GM18498 (cell line): Measurements from ENCODE around the gene PIR.

Experiments
- ATAC-seq: cut with Tn5 transposase; IDR thresholded peaks from one replicate; pipeline ENCODE4 v1.9.1; 2021; ENCODE audit warnings: mild to moderate bottlenecking, moderate library complexity; ENCODE audit not compliant: unreplicated experiment

Gene PIR

DNA sequence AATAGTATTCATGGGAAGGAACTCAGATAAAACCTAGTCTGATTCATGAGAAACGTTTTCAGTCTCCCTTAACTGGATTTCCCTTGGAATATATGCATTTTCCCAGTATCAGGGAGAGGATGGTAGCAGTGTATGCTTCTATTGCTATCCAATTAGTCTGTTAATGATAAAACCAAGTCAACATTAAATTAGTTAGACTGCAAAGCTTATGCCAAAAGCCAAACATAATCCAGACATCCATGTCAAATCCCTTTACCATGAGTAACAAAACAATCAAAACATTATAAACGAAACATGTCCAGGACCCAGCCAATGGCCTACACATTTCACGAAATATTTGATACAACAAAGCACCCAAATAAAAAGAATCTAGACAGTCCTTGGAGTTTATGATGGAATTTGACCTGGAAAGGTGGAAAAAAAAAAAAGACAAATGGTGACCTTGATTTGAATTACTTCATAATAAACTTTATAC lies 74.4 kb downstream of the PIR start:
- no peak for ATAC-seq

GRCh38 chrX:15418041-15418706 lies 75.0 kb downstream of the PIR start:
- no peak for ATAC-seq

DNA sequence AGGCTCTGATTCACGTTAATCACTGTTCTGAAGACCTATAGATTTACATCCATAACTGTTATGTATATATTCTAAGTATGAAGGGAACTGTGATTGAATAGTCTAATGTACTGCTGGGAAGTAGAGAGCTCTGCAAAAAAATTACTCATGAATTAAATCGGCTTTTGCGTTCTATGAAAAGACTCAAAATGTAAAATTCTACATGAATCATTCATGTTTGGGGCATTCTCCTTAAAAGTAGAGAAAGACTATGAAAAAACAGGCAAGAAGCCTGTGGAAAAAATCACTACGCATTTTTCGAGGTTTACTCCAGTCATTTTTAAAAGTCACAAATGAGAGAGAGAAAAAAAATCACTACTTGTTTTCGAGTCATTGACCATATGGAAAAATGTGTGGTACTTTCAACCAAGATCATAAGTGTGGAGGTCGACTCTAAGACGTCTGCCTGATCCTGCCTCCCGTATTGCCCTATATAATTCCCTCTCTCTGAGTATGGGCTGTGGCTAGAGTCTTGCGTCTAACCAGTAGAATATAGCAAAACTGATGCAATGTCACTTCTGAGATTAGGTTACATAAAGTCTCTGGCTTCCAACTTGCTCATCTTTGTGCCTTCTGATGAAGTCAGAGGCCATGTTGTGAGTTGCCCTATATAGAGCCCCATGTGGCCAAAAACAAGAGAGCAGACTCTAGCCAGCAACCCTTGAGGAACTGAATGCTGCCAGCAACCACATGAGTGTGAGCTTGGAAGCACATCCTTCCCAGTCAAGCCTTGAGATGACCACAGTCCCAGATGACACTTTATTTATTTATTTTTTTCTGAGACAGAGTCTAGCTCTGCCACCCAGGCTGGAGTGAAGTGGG lies 76.8 kb downstream of the PIR start:
- ATAC-seq, result no peak

GRCh38 chrX:15413101-15413500 lies 80.0 kb downstream of the PIR start:
- no peak for ATAC-seq

GRCh38 chrX:15410947-15411346 lies 82.2 kb downstream of the PIR start:
- ATAC-seq, result no peak

- ATAC-seq, result no peak
Measured at GRCh38 chrX:15410430-15410829, 82.7 kb downstream of the PIR start.

DNA sequence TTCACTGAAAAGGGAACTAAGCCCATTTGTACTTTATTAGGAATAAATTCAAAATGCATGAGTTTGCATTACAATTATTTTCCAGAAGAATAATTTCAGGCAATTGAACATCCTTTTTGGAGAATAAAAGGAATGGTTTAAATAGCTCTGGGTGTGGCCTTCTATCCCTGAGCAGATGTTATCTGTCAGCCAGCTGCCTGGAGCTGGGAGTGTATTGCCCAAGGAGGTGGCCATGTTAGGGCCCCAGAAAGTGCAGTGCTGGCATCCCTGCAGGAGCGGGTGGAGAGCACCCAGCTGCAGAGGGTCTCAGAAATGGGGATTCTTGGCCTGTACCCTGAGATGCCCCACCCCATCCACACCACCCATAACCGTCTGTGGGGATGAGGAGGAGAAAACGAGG lies 87.3 kb downstream of the PIR start:
- ATAC-seq, result no peak

- ATAC-seq, result no peak
Measured at GRCh38 chrX:15404401-15405096, 88.6 kb downstream of the PIR start.

DNA sequence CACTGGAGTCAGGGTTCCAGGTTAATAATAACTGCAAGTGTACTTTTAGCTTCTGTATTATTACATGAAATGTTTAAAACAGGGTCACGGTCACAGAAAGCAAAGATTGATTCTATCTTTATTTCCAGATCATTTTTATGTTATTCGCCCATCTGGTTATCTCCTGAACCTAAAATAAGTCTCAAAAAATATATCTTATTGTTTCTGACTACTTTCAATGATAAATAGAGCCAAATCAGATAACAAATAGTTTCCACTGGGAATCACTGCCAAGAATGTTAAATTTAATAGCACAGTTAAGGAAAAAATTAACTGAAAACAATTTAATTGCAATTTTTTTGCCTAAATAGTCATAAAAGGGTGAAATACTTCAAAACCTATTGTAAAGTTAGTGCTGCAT lies 91.8 kb downstream of the PIR start:
- no peak for ATAC-seq

DNA sequence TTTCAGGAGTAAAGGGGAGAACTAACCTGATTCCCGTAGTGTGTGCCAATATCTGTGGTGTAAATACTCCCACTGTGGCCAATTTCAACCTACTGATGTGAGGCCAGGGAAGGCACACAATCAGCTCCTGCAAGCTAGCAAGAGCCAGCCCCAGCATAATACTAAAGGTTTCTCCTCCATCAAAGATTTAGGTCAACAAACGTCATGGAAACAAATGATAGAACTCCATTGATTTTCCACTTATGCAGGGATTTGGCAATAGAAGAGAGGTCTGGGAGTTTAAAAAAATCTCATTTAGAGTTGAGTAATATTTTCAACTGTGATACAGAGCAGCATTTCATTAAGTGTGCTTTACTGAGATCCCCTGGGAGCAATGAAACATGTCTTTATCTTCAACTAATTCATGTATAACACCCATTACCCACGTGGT lies 93.2 kb downstream of the PIR start:
- ATAC-seq, result no peak

- no peak for ATAC-seq
Measured at GRCh38 chrX:15398874-15399273, 94.3 kb downstream of the PIR start.

GRCh38 chrX:15395789-15396188 lies 97.3 kb downstream of the PIR start:
- no peak for ATAC-seq

GRCh38 chrX:15391850-15392249 lies 101.3 kb downstream of the PIR start:
- ATAC-seq, result no peak

- ATAC-seq, result no peak
Measured at GRCh38 chrX:15384304-15384703, 108.8 kb downstream of the PIR start, which contains the start of gene VEGFD. Gene VEGFD, minus strand, starts transcription at chrX:15384413. Its CDS starts 467 bp downstream, at chrX:15383946.

- ATAC-seq, result no peak
Measured at GRCh38 chrX:15382813-15383212, 110.3 kb downstream of the PIR start.

GRCh38 chrX:15376956-15377355 lies 116.2 kb downstream of the PIR start:
- no peak for ATAC-seq

DNA sequence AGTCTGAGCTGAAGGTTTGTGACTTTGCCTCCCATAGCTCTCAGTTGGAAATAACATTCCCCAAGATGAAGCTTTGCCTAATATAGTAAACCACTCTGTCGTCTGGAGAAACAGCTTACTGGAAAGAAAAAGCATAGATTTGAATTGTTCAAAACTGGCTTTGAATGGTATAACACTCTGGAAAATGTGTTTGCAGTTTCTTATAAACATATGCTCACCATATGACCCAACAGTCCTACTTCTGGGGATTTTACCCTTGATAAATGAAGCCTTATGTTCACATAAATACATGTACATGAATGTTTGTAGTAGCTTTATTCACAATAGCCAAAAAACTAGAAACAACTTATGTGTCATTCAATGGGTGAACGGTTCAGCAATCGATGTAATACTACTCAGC lies 119.2 kb downstream of the PIR start:
- no peak for ATAC-seq

GRCh38 chrX:15366506-15367352 lies 126.4 kb downstream of the PIR start:
- no peak for ATAC-seq

DNA sequence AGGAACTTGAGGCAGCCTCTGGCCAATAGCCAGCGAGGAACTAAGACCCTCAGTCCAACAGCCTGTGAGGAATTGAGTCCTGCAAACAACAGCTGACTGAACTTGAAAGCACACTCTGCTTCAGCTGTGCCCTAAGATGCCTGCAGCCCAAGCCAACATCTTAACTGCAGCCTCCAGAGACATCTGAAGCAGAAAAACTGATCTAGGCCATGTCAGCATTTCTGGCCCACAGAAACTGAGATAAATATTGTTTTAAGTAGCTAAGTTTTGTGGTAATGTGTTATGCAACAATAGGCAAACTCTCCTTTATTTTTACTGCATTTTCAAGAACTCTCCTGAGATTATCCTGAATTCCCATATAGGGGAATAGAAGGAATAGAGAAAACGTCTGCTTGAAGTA lies 133.4 kb downstream of the PIR start:
- ATAC-seq, result no peak

DNA sequence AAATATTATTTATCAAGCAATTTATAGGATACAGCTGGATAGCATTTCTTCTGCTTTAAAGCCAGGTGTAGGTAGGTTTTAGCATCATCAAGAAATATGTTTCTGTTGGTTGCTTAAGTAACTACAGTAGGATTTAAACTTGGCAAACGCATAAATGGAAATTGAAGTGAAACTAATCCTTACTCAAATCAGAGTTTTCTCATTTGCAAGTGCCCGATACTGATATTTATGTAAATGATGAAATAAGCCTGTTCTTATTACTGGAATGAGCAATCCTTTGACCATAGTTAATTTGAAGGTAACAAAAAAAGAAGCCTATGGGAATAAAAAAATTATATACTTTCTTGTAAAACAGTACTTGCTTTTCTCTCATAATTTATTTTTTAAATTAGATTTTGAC lies 134.6 kb downstream of the PIR start:
- no peak for ATAC-seq

DNA sequence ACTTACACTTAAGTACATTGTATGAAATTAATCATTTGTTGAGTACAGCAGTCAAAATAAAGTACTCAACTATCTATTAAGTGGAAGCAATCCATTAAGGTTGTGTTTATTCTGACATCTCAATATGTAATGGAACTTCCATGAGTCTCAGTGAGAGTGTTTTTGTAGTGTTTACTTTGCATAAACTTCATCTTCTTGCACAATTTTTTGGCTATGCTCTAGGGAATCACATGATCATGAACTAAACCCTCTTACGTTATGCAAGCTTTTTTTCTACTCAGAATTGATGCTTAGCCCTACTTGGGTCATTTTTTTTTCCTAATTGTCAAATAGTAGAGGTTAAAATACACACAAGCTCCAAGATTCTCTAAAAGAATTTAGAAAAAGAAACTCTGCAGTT lies 136.7 kb downstream of the PIR start:
- no peak for ATAC-seq
